Kidney epithelial cell (primary cell): Measurements from ENCODE around the gene KMT5C. TPM values are rescaled to one million over a fixed set of nuclear protein-coding genes. Genes with fewer than 3 reads are reported as not detected.

Source experiments
- DNase-seq: peaks from one replicate; pipeline ENCODE4 v3.0.0-alpha.2; 2010; ENCODE audit warnings: low read depth
- H3K27me3 ChIP-seq: 2 replicates; pipeline ENCODE4 v1.6.0; 2011; ENCODE audit warnings: low read length; ENCODE audit not compliant: control insufficient read depth, insufficient read depth
- H3K36me3 ChIP-seq: 2 replicates; pipeline ENCODE4 v1.5.1; 2011; ENCODE audit warnings: low read length; ENCODE audit not compliant: control insufficient read depth, insufficient read depth
- H3K4me3 ChIP-seq: 2 replicates; pipeline ENCODE4 v1.5.1; 2011; ENCODE audit warnings: low read depth, mild to moderate bottlenecking, control low read depth, low read length
- total RNA-seq: library from RNA; depleted of rRNA; stranded (reverse); fragments of >200 nt; gene quantifications from 2 replicates; pipeline ENCODE4 v1.2.3, GENCODE V29; 2015
- TF ChIP-seq, protein P1 (sequence below): IDR thresholded peaks from 2 replicates; pipeline ENCODE4 v1.5.1; 2011; ENCODE audit warnings: mild to moderate bottlenecking, moderate library complexity, low read length, control low read depth, inconsistent platforms; ENCODE audit not compliant: insufficient read depth, poor library complexity, severe bottlenecking

KMT5C gene
- total RNA-seq, 1 donor from 2014 or later, result 11.9 TPM

DNA sequence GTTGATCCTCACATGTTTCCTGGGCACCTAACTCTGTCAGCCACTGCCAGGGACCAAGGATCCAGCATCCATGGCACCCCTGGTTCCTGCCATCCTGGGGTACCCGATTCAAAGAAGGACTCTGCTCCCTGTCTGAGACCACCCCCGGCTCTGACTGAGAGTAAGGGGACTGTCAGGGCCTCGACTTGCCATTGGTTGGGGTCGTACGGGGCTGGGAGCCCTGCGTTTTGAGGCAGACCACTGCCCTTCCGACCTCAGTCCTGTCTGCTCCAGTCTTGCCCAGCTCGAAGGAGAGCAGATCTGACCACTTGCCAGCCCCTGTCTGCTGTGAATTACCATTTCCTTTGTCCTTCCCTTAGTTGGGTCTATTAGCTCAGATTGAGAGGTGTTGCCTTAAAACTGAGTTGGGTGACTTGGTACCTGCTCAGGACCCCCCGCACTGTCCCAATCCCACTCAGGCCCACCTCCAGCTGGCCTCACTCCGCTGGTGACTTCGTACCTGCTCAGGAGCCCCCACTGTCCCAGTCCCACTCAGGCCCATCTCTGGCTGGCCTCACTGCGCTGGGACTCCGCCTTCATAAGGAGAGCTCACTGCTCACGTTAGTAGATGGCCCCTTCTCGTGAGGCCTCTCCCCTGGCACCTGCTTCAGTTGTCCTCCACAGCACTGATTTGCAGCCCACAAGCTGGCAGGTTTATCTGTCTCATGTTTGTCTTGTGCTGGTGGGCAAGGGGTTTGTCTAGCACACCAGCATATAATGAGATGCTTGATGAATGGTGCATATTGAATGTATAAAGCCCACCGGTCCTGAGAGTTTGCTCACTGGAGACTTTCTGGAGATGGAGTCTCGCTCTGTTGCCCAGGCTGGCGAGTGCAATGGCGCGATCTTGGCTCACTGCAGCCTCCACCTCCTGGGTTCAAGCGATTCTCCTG lies 50.0 kb downstream of the KMT5C start:
- no peak for DNase-seq
- no peak overlapping the region for H3K4me3 ChIP-seq
- no peaks in the 10 kb centered on the region for H3K27me3 ChIP-seq
- TF ChIP-seq, protein P1, sequence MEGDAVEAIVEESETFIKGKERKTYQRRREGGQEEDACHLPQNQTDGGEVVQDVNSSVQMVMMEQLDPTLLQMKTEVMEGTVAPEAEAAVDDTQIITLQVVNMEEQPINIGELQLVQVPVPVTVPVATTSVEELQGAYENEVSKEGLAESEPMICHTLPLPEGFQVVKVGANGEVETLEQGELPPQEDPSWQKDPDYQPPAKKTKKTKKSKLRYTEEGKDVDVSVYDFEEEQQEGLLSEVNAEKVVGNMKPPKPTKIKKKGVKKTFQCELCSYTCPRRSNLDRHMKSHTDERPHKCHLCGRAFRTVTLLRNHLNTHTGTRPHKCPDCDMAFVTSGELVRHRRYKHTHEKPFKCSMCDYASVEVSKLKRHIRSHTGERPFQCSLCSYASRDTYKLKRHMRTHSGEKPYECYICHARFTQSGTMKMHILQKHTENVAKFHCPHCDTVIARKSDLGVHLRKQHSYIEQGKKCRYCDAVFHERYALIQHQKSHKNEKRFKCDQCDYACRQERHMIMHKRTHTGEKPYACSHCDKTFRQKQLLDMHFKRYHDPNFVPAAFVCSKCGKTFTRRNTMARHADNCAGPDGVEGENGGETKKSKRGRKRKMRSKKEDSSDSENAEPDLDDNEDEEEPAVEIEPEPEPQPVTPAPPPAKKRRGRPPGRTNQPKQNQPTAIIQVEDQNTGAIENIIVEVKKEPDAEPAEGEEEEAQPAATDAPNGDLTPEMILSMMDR, result no peak
- peaks cover 4% of the 10 kb centered on the region for H3K36me3 ChIP-seq

DNA sequence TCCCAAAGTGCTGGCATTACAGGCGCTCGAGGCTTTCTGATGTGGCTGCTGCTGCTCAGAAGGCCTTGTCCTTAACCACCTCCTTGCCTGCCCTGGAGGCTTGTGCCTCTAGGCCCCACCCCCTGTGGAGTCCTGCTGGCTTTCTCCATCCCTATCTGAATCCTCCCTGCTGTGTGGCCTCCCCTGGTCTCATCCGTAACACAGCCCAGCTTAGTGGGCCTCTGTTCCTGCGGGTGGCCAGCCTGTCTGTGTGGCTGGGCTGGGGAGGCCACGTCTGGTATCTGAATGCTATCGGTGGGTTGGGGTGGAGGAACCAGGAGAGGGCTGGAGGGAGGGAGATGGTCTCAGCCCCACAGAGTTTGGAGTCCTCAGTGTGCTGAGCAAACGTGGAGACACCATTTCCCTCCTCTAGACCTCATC lies 50.8 kb downstream of the KMT5C start:
- TF ChIP-seq, protein P1, result no peak
- Histone ChIP-seq H3K36me3 (peaks cover 4% of the 10 kb centered on the region), H3K27me3 (no peaks in the 10 kb centered on the region), H3K4me3 (no peak overlapping the region)
- no peak for DNase-seq

DNA sequence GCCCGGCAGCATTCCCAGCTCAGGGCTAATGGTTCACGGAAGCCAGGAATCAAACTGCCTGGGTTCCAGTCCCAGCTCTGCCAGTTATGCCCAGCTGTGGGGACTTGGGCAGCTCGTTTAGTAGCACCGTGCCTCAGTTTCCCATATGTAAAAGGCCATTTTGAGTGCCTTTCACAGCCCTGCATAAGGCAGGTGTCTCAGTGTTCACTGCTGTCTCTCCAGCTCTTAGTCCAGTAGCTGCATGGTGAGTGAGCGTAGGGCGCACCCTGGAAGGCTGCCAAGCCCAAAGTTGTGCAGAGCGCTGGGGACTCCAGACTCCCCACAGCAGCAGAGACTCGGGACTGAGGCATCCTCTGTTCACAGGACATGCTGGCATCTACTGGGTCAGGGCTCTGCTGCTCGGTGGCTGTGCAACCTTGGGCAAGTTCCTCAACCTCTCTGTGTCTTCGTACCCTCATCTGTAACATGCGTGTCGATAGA lies 51.6 kb downstream of the KMT5C start:
- TF ChIP-seq, protein P1, result no peak
- DNase-seq, result no peak
- no peaks in the 10 kb centered on the region for H3K27me3 ChIP-seq
- H3K4me3 ChIP-seq, result no peak overlapping the region
- peaks cover 4% of the 10 kb centered on the region for H3K36me3 ChIP-seq

GRCh38 chr19:55391702-55392615 lies 52.3 kb downstream of the KMT5C start:
- no peak overlapping the region for H3K4me3 ChIP-seq
- H3K36me3 ChIP-seq, result peaks cover 4% of the 10 kb centered on the region
- no peaks in the 10 kb centered on the region for H3K27me3 ChIP-seq
- TF ChIP-seq, protein P1, result no peak
- DNase-seq, result no peak

DNA sequence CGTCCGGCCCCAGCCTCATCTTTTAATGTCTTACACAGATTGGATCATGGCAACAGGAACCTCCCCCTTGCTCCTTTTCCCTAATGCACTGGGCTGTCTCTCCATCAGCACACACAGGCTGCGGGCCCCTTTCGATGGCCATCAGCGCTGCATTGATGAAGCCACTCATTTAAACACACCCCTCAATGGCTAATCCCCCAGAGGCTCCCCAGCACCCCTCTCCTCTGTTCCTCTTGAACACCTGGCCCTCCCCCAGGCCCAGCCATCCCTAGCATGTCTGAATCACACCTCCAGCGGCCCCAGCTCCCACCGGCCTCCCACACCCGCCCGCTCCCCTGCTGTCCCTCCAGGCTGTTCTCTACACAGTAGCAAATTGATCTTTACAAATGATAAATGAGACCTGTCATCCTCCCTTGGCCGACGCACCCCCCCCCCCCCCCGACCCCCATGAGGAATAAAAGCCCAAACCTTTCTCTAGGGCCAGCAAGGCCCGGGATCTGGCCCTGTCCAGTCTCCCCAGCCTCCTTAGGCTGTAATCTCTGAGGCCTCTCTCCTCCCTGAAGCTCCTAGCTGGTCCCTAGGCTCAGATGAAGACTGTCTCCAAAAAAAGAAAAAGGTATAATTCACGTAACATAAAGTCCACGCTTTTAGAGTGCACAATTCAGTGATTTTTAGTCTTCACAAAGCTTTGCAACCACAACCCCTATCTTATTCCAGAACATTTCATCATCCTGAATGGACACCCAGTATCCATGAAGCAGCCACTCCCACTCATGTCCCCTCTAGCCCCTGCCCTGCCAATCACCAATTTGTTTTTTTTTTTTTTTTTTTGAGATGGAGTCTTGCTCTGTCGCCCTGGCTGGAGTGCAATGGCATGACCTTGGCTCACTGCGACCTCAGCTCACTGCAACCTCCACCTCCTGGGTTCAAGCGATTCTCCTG lies 53.4 kb downstream of the KMT5C start:
- no peaks in the 10 kb centered on the region for H3K27me3 ChIP-seq
- no peak for DNase-seq
- TF ChIP-seq, protein P1, result no peak

More for the DNA sequence above, 53.4 kb downstream of the KMT5C start:
- H3K36me3 ChIP-seq, result peaks cover 4% of the 10 kb centered on the region
- H3K4me3 ChIP-seq, result no peak overlapping the region
